GM12874 (cell line): Measurements from ENCODE around the gene NEK1.

Experiments
- TF ChIP-seq, protein P1 (sequence below): IDR thresholded peaks from 2 replicates; pipeline ENCODE4 v1.5.1; 2011; ENCODE audit warnings: low read depth, mild to moderate bottlenecking, control low read depth, low read length, moderate library complexity; ENCODE audit not compliant: insufficient read depth

The NEK1 gene

DNA sequence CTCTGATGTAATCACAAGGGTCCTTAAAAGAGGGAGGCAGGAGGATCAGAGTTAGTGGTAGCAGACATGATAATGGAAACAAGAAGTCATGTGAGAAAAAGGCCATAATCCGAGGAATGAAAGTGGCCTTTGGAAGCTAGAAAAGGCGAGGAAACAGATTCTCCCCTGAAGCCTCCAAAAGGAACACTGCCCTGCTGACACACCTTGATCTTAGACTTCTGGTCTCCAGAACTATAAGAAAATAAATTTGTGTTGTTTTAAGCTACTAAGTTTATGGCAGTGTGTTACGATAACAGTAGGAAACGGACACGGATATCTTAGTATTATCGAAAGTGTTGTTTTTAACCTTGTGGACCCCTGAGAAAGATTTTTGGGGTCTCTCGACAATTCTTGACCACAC, 32.4 kb upstream of the NEK1 start:
- TF ChIP-seq, protein P1, sequence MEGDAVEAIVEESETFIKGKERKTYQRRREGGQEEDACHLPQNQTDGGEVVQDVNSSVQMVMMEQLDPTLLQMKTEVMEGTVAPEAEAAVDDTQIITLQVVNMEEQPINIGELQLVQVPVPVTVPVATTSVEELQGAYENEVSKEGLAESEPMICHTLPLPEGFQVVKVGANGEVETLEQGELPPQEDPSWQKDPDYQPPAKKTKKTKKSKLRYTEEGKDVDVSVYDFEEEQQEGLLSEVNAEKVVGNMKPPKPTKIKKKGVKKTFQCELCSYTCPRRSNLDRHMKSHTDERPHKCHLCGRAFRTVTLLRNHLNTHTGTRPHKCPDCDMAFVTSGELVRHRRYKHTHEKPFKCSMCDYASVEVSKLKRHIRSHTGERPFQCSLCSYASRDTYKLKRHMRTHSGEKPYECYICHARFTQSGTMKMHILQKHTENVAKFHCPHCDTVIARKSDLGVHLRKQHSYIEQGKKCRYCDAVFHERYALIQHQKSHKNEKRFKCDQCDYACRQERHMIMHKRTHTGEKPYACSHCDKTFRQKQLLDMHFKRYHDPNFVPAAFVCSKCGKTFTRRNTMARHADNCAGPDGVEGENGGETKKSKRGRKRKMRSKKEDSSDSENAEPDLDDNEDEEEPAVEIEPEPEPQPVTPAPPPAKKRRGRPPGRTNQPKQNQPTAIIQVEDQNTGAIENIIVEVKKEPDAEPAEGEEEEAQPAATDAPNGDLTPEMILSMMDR = no peak

DNA sequence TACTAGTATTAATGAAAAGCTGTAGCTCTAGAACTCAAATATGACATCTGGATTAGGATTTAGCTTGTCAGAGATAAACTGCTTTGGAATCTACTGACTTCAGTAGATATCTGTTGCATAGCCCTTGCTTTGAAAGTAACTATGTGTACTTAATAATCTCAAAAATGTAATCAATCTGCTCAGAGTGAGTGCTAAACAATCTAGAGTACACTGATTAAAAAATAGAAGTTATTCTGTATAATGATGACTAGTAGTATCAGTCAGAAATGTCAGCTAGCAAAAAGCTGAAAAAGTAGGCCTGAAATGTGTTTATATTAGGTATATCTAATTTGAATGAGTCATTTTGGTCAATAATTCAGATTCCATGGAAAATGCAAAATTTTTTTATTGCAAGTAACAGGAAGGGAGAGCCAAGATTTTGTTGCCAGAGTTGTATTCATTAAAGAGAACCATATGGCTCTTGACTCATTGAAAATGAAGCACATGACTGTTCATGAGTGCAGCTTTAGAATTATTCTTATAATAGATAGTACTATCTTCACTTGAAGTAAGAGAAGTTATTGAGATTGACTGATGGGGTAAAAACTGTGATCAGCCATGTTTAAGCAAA, 28.0 kb upstream of the NEK1 start:
- TF ChIP-seq, protein P1 = no peak

DNA sequence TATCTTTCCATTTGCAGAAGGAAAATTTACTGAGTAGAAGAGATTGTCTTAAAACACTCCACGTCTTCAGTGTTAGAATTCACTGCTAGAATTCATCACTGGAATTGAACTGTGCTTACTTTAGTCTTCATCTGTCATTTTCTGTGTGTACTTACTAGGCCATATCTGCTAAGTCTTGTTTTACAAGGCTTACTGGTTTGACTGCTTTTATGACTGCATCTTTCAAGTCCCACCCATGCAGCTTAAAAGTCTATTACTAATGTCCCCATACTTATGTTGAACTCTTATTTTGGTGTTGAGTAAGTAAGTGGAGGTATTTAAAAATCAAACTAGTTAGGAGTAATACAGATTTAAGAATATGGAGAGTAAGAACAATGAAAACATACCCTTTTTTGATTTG, 22.6 kb upstream of the NEK1 start:
- TF ChIP-seq, protein P1 = no peak

DNA sequence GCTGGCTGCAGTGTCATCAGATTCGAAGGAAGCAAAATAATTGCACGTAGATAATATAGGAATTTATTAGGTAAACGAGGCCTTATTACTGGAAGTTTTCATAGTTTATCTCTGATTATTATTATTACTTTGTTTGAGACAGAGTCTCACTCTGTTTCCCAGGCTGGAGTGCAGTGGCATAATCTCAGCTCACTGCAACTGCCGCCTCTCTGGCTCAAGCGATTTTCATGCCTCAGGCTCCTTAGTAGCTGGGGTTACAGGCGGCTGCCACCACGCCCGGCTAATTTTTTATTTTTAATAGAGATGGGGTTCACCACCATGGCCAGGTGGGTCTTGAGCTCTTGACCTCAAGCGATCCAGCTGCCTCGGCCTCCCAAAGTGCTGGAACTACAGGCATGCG, 20.5 kb upstream of the NEK1 start:
- TF ChIP-seq, protein P1 = no peak

DNA sequence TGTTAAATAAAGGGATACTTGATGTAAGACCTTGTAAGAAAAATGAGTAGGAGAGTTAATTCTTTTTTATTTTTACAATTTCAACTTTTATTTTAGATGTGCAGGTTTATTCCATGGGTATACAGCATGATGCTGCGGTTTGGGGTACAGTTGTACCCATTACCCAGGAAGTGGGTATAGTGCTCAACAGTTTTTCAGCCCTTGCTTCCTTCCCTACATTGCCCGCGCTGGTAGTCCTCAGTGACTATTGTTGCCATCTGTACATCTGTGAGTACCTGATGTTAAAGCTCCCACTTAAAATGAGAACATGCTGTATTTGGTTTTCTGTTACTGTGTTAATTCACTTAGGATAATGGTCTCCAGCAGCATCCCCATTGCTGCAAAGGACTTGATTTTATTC, 17.7 kb upstream of the NEK1 start:
- TF ChIP-seq, protein P1 = no peak

DNA sequence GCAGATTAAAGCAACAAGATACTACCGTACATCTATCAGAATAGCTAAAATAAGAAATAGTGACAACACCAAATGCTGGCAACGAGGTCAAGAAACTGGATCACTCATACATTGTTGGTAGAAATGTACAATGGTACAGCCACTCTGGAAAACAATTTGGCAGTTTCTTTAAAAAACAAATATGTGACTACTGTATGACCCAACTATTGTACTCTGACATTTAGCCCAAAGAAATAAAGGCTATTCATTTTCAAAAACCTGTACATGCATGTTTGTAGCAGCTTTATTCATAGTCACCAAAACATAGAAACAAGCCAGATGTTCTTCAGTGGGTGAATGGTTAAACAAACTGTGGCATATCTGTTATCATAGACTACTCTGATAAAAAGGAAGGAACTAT, 16.2 kb upstream of the NEK1 start:
- TF ChIP-seq, protein P1 = no peak

DNA sequence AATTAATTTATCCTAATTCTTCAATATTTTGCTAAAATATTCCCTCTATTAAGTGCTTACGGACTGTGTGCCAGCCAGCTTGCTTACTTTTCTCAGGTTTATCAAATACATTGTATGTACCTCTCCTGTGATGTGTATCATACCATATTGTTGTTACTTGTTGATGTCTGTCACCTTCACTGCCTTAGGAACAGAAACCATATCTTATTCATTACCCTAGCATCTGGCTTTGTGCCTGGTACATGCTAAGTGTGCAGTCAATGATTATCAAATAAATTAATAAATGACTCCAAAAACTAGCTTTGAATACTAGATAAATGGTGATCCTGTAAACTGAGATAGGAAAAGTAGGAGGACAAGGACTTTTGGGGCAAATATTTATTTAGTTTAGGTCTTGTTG, 14.9 kb upstream of the NEK1 start:
- TF ChIP-seq, protein P1 = no peak
